SK-N-SH treated with all-trans-retinoic acid at 6 μM for 48 hours (cell line): ENCODE results near the gene VPS39.

Experiments used
- ARNTL ChIP-seq: fragments of 450-650 bp; formaldehyde crosslinking; IDR thresholded peaks from 2 replicates; pipeline ENCODE4 v1.5.0; 2020; ENCODE audit warnings: low read depth, mild to moderate bottlenecking, moderate library complexity, borderline replicate concordance
- CREB5 ChIP-seq: fragments of 250-450 bp; sonication (Bioruptor Pico); IDR thresholded peaks from 2 replicates; pipeline ENCODE4 v1.5.1; 2020; ENCODE audit warnings: low read depth, mild to moderate bottlenecking, moderate library complexity
- PATZ1 ChIP-seq: fragments of 250-450 bp; sonication (Bioruptor Pico); IDR thresholded peaks from 2 replicates; pipeline ENCODE4 v1.8.0; 2020; ENCODE audit warnings: mild to moderate bottlenecking, moderate library complexity, borderline replicate concordance
- PPARA ChIP-seq: fragments of 250-450 bp; sonication (Bioruptor Pico); IDR thresholded peaks from 2 replicates; pipeline ENCODE4 v1.5.0; 2020; ENCODE audit warnings: mild to moderate bottlenecking, borderline replicate concordance
- RARB ChIP-seq: fragments of 250-450 bp; sonication (Bioruptor Pico); IDR thresholded peaks from 2 replicates; pipeline ENCODE4 v1.8.0; 2021; ENCODE audit warnings: mild to moderate bottlenecking, moderate library complexity
- TSHZ2 ChIP-seq: fragments of 250-450 bp; sonication (Bioruptor Pico); IDR thresholded peaks from 2 replicates; pipeline ENCODE4 v1.5.0; 2020; ENCODE audit warnings: mild to moderate bottlenecking, moderate library complexity
- ZNF70 ChIP-seq: fragments of 450-650 bp; formaldehyde crosslinking; IDR thresholded peaks from 2 replicates; pipeline ENCODE4 v1.5.0; 2020; ENCODE audit warnings: mild to moderate bottlenecking, moderate library complexity

GRCh38 chr15:42133356-42133755 lies 74.7 kb downstream of the VPS39 start:
- TF ChIP-seq PPARA (no peak), CREB5 (no peak), TSHZ2 (CRISPR knock-in tag) (no peak), ARNTL (CRISPR knock-in tag) (no peak), ZNF70 (CRISPR knock-in tag) (no peak), PATZ1 (CRISPR knock-in tag) (no peak), RARB (CRISPR knock-in tag) (no peak)
